Esophagus squamous epithelium (tissue), 5 donors: Measurements from ENCODE around the gene HIF1AN. TPM values are rescaled to one million over a fixed set of nuclear protein-coding genes. Genes with fewer than 3 reads are reported as not detected.

ENCODE experiments used
- DNase-seq: peaks from one replicate; lab custom pipeline; 2025; lab: John Stamatoyannopoulos, UW
- H3K27ac ChIP-seq, 4 donors: fragments of 200-600 bp; sonication (generic); one replicate each; pipeline ENCODE4 v1.5.1; 2016 to 2019; ENCODE audit warnings: mild to moderate bottlenecking in 1 of 4
- H3K27me3 ChIP-seq, 4 donors: fragments of 200-600 bp; sonication (generic); 1 replicate in 3 of 4; 2 replicates in 1 of 4; pipeline versions ENCODE4 v1.5.1 to v1.6.0; 2017 to 2021; ENCODE audit warnings: antibody characterized with exemption in 1 of 4
- H3K36me3 ChIP-seq, 3 donors: fragments of 200-600 bp; sonication (generic); one replicate each; pipeline ENCODE4 v1.5.1; 2016 to 2019
- H3K4me1 ChIP-seq, 3 donors: fragments of 200-600 bp; sonication (generic); one replicate each; pipeline ENCODE4 v1.5.1; 2017 to 2019
- H3K4me3 ChIP-seq, 4 donors: fragments of 200-600 bp; sonication (generic); 1 replicate in 3 of 4; 2 replicates in 1 of 4; pipeline ENCODE4 v1.5.1; 2016 to 2019; ENCODE audit warnings: mild to moderate bottlenecking in 2 of 4, moderate library complexity in 1 of 4
- H3K9me3 ChIP-seq, 3 donors: fragments of 200-600 bp; sonication (generic); one replicate each; pipeline ENCODE4 v1.5.1; 2016 to 2019
- CTCF ChIP-seq, 6 experiments: fragments of 450-650 bp in 4 of 6; fragments of 200-600 bp in 2 of 6; sonication (generic) in 2 of 6; IDR thresholded peaks; one replicate each; pipeline ENCODE4 v1.5.1; 2016 to 2019; ENCODE audit warnings: antibody characterized with exemption in 6 of 6, mild to moderate bottlenecking in 4 of 6, moderate library complexity in 4 of 6
- POLR2A ChIP-seq, 4 donors: fragments of 450-650 bp; IDR thresholded peaks; one replicate each; pipeline ENCODE4 v1.6.1; 2017; ENCODE audit warnings: antibody characterized with exemption in 4 of 4, mild to moderate bottlenecking in 4 of 4, moderate library complexity in 3 of 4
- WGBS, 2 donors: methylation state at CpG; one replicate each; pipeline ENCODE4 v1.1.5; 2018; 5-methylcytosine and 5-hydroxymethylcytosine counted together
- intact Hi-C: fragments of 100-400 bp; cut with DNase I; formaldehyde crosslinking; loops from one replicate; pipeline ENCODE4 v1.15.0; 2022
- total RNA-seq, 4 donors: library from RNA; depleted of rRNA; stranded (reverse); fragments of >200 nt; gene quantifications; one replicate each; pipeline ENCODE4 v1.1.0, GENCODE V29; 2016
- donor health status: DM: yes; HTN: yes; CAD: no.

Gene HIF1AN
- total RNA-seq, 4 donors from 2014 or later = 8.6 to 13.2 (median 11.6) TPM

DNA sequence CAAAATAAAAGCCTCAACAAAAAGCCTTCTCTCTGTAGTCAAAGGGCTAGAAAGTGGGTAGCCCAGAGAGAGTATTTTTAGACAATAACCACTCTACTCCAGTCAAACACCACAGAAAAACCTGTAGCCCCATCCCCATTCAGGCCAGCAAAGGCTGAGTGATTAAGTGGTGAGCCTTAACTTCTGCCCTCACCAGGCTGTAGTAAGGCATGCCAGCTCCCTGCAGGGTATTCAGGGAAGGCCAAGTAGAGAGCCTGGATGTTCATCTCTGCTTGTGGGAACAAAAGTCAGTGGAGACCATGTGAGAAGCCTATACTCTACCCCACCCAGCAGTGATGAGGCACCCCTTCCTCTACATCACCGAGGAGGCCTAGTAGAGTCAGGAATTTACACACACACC lies 51.2 kb downstream of the HIF1AN start:
- intact Hi-C loops = no loop called here
- WGBS, 2 donors = 40% methylated on average over 1 of the region's 1 CpG; no CpG with 5 or more reads in 1 of the 2 donors
- no peaks in the 10 kb centered on the region for H3K36me3 ChIP-seq
- H3K27ac ChIP-seq = no peak overlapping the region
- no peak for TF ChIP-seq CTCF (IDR thresholded peaks at IDR 0.05)
- TF ChIP-seq POLR2A (IDR thresholded peaks at IDR 0.05) = no peak
- no peak overlapping the region for H3K4me3 ChIP-seq
- no peaks in the 10 kb centered on the region for H3K9me3 ChIP-seq
- DNase-seq = no peak
- H3K27me3 ChIP-seq = peaks cover 0 to 61% (median 0%) of the 10 kb centered on the region in 4 donors
- H3K4me1 ChIP-seq = no peaks in the 10 kb centered on the region

DNA sequence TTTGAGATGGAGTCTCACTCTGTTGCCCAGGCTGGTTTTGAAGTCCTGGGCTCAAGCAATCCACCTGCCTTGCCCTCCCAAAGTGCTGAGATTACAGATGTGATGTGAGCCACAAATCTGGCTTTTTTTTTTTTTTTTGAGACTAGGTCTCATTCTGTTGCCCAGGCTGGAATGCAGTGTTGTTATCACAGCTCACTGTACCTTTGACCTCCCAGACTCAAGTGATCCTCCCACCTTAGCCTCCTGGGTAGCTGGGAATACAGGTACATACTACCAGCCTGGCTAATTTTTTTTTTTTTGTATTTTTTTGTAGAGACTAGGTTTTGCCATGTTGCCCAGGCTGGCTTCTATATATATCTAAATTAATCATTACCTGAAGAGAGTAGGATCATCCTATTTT lies 62.4 kb downstream of the HIF1AN start:
- no peak for DNase-seq
- no peaks in the 10 kb centered on the region for H3K9me3 ChIP-seq
- no peak overlapping the region for H3K4me3 ChIP-seq
- H3K27ac ChIP-seq = no peak overlapping the region
- peaks cover 0 to 66% (median 0%) of the 10 kb centered on the region in 4 donors for H3K27me3 ChIP-seq
- no peaks in the 10 kb centered on the region for H3K36me3 ChIP-seq
- H3K4me1 ChIP-seq = no peaks in the 10 kb centered on the region
- no peak for TF ChIP-seq CTCF (IDR thresholded peaks at IDR 0.05)
- intact Hi-C loops = no loop called here

DNA sequence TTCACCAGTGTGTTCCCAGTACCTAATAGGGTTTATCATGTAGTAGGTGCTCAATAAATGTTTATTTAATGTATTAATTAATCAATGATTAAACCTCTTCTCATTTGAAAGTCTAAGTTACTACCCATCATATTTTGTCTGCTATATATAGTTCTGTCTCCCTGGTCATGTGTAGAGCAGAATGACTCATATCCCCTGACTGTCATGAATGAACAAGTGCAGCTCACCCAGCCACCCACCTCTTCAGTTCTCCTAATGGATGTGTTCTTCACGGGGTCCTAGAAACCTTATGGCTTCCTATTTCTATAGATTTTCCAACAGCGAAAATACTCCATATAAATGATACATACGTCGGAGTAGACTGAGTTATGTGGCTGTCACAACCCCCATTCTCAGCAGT lies 64.5 kb downstream of the HIF1AN start:
- Histone ChIP-seq H3K4me1 (no peaks in the 10 kb centered on the region), H3K36me3 (no peaks in the 10 kb centered on the region), H3K9me3 (no peaks in the 10 kb centered on the region), H3K27me3 (peaks cover 0 to 84% (median 0%) of the 10 kb centered on the region in 4 donors), H3K27ac (no peak overlapping the region), H3K4me3 (no peak overlapping the region)
- DNase-seq = no peak
- intact Hi-C loops = no loop called here
- 76 to 85% methylated on average over 4 of the region's 4 CpGs for WGBS, 2 donors
- TF ChIP-seq CTCF (IDR thresholded peaks at IDR 0.05) = no peak

DNA sequence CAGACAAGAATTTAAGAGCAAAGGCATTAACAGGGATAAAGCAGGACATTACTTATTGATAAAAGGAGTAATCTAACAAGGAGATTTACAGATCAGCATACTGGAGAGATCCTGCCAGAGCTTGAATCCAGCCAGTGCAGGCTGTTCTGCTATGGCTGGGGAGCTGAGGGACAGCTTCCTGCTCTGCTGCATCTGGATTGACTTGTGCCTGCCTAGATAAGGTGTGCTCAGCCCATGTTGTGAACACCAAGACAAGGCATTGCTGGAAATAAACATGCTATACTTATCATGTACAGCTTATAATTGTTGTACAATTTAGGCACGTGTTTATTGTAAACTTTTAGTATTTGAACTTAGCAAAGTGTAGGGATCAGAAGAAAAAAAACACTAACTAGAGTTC lies 71.7 kb downstream of the HIF1AN start:
- no peak overlapping the region for H3K4me3 ChIP-seq
- WGBS, 2 donors = 36 to 60% methylated on average over 1 of the region's 1 CpG
- TF ChIP-seq CTCF (IDR thresholded peaks at IDR 0.05) (no peak), POLR2A (IDR thresholded peaks at IDR 0.05) (no peak)
- no peaks in the 10 kb centered on the region for H3K36me3 ChIP-seq
- intact Hi-C loops = no loop called here
- peaks cover 0 to 75% (median 0%) of the 10 kb centered on the region in 4 donors for H3K27me3 ChIP-seq
- no peaks in the 10 kb centered on the region for H3K4me1 ChIP-seq
- H3K27ac ChIP-seq = no peak overlapping the region
- peaks cover 0 to 7% (median 0%) of the 10 kb centered on the region in 3 donors for H3K9me3 ChIP-seq
- DNase-seq = no peak

Other genes starting within 250 kb of the HIF1AN start
- gene BLOC1S2, start 249.3 kb upstream of the HIF1AN start, total RNA-seq = 10 to 100 TPM; 38.3 to 73.1 (median 54.5) TPM
- gene PKD2L1, start 205.7 kb upstream of the HIF1AN start, total RNA-seq = not detected
- gene SCD, start 188.7 kb upstream of the HIF1AN start, total RNA-seq = 100 to 1,000 TPM in 2 of 4 donors, 10 to 100 TPM in 2; 46.7 to 307 (median 101) TPM
- gene WNT8B, start 72.9 kb upstream of the HIF1AN start, total RNA-seq = not detected
- gene SEC31B, start 16.1 kb upstream of the HIF1AN start, total RNA-seq = 1 to 10 TPM in 3 of 4 donors, under 1 TPM in 1; 0.85 to 7.1 (median 2.5) TPM
- gene NDUFB8, start 6.1 kb upstream of the HIF1AN start, total RNA-seq = 100 to 1,000 TPM; 160 to 215 (median 187) TPM
- gene PAX2, start 209.6 kb downstream of the HIF1AN start, total RNA-seq = not detected